GM23338 (cell line): ENCODE measurements around the gene S100Z. TPM values are rescaled to one million over a fixed set of nuclear protein-coding genes. Genes with fewer than 3 reads are reported as not detected.
"Not testable (repeated sequence)": the region's sequence is repeated elsewhere in the genome, so short reads cannot be mapped to it uniquely, and the experiment has no call there.

Experiments
- ATAC-seq: fragments of 200-7000 bp; cut with Tn5 transposase; 3 replicates; pipeline ENCODE4 v1.9.1; 2020
- DNase-seq: peaks from one replicate; pipeline ENCODE4 v3.0.0-alpha.2; 2015; ENCODE audit warnings: low spot score
- H2AFZ ChIP-seq: fragments of 200-600 bp; sonication (generic); 2 replicates; pipeline ENCODE4 v1.8.0; 2016; ENCODE audit warnings: antibody characterized with exemption, mild to moderate bottlenecking, moderate library complexity
- H3F3A ChIP-seq: fragments of 200-600 bp; sonication (generic); replicated peaks from 2 replicates; pipeline ENCODE4 v1.8.0; 2017; ENCODE audit warnings: antibody characterized with exemption, mixed run types, low read depth
- H3K27ac ChIP-seq: fragments of 200-600 bp; sonication (generic); 2 replicates; pipeline ENCODE4 v1.6.1; 2016; ENCODE audit warnings: low read depth
- H3K27me3 ChIP-seq: fragments of 200-600 bp; sonication (generic); 2 replicates; pipeline ENCODE4 v1.8.0; 2016; ENCODE audit warnings: mild to moderate bottlenecking, mixed run types, moderate library complexity; ENCODE audit not compliant: insufficient read depth
- H3K36me3 ChIP-seq: fragments of 200-600 bp; sonication (generic); 2 replicates; pipeline ENCODE4 v1.8.0; 2016; ENCODE audit warnings: mild to moderate bottlenecking; ENCODE audit not compliant: insufficient read depth
- H3K4me1 ChIP-seq: fragments of 200-600 bp; sonication (generic); 2 replicates; pipeline ENCODE4 v1.8.0; 2016; ENCODE audit warnings: mild to moderate bottlenecking, moderate library complexity; ENCODE audit not compliant: insufficient read depth
- H3K4me2 ChIP-seq: fragments of 200-600 bp; sonication (generic); 2 replicates; pipeline ENCODE4 v1.7.1; 2017; ENCODE audit warnings: mixed run types
- H3K4me3 ChIP-seq: fragments of 200-600 bp; sonication (generic); 2 replicates; pipeline ENCODE4 v1.6.1; 2016; ENCODE audit warnings: mixed run types
- H3K79me2 ChIP-seq: fragments of 200-600 bp; sonication (generic); replicated peaks from 2 replicates; pipeline ENCODE4 v1.8.0; 2017; ENCODE audit warnings: mild to moderate bottlenecking; ENCODE audit not compliant: insufficient read depth
- H3K9me2 ChIP-seq: fragments of 200-600 bp; sonication (generic); 2 replicates; pipeline ENCODE4 v1.8.0; 2017; ENCODE audit not compliant: insufficient read depth
- H4K20me1 ChIP-seq: fragments of 200-600 bp; sonication (generic); replicated peaks from 2 replicates; pipeline ENCODE4 v1.8.0; 2017; ENCODE audit warnings: mild to moderate bottlenecking; ENCODE audit not compliant: insufficient read depth
- H3K27ac Mint-ChIP-seq: 2 replicates; pipeline ENCODE4 v1.8.0; 2020; ENCODE audit warnings: inconsistent platforms, mild to moderate bottlenecking, moderate library complexity, mixed read lengths
- H3K27me3 Mint-ChIP-seq: 3 replicates; pipeline ENCODE4 v1.8.0; 2022; ENCODE audit warnings: low read depth, mild to moderate bottlenecking, moderate library complexity, mixed read lengths, inconsistent platforms; ENCODE audit not compliant: insufficient read depth, poor library complexity
- H3K36me3 Mint-ChIP-seq: 3 replicates; pipeline ENCODE4 v1.8.0; 2021; ENCODE audit warnings: low read depth, mild to moderate bottlenecking, inconsistent platforms, moderate library complexity, mixed read lengths
- H3K4me1 Mint-ChIP-seq: 3 replicates; pipeline ENCODE4 v1.8.0; 2020; ENCODE audit warnings: mild to moderate bottlenecking, inconsistent platforms, mixed read lengths
- H3K4me3 Mint-ChIP-seq: 3 replicates; pipeline ENCODE4 v1.8.0; 2021; ENCODE audit warnings: moderate library complexity, mild to moderate bottlenecking, inconsistent platforms, mixed read lengths
- H3K9me3 Mint-ChIP-seq: 3 replicates; pipeline ENCODE4 v1.8.0; 2020; ENCODE audit warnings: moderate library complexity, mild to moderate bottlenecking, inconsistent platforms, mixed read lengths
- CREB1 ChIP-seq: fragments of 250-450 bp; sonication (Bioruptor Pico); IDR thresholded peaks from 2 replicates; pipeline ENCODE4 v1.5.0; 2020; ENCODE audit warnings: low read depth, mild to moderate bottlenecking, moderate library complexity
- CTCF ChIP-seq, 2 experiments: fragments of 200-600 bp in 1 of 2; sonication (generic) in 1 of 2; conservative IDR thresholded peaks; 2 replicates each; pipeline versions ENCODE4 v1.5.1 to v1.6.1; 2016 to 2017; ENCODE audit warnings: antibody characterized with exemption in 2 of 2, low read depth in 2 of 2, mild to moderate bottlenecking in 2 of 2, moderate library complexity in 1 of 2
- EZH2 ChIP-seq: fragments of 200-600 bp; sonication (generic); IDR thresholded peaks from one replicate; pipeline ENCODE4 v1.8.0; 2017; ENCODE audit warnings: antibody characterized with exemption, mild to moderate bottlenecking, low read depth; ENCODE audit not compliant: unreplicated experiment
- EZH2phosphoT487 ChIP-seq: fragments of 200-600 bp; sonication (generic); IDR thresholded peaks from one replicate; pipeline ENCODE4 v1.8.1; 2018; ENCODE audit warnings: antibody characterized with exemption; ENCODE audit not compliant: unreplicated experiment
- JUNB ChIP-seq: IDR thresholded peaks from one replicate; pipeline ENCODE4 v1.6.1; 2016; ENCODE audit warnings: antibody characterized with exemption; ENCODE audit not compliant: unreplicated experiment
- NANOG ChIP-seq: IDR thresholded peaks from 2 replicates; pipeline ENCODE4 v1.6.1; 2016; ENCODE audit warnings: antibody characterized with exemption, borderline replicate concordance
- POLR2AphosphoS5 ChIP-seq: IDR thresholded peaks from 2 replicates; pipeline ENCODE4 v1.6.1; 2016; ENCODE audit warnings: antibody characterized with exemption, low read depth
- REST ChIP-seq: IDR thresholded peaks from one replicate; pipeline ENCODE4 v1.6.1; 2018; ENCODE audit warnings: antibody characterized with exemption; ENCODE audit not compliant: unreplicated experiment
- STAT1 ChIP-seq: IDR thresholded peaks from one replicate; pipeline ENCODE4 v1.6.1; 2016; ENCODE audit warnings: antibody characterized with exemption; ENCODE audit not compliant: unreplicated experiment
- ZNF114 ChIP-seq: fragments of 250-450 bp; sonication (Bioruptor Pico); IDR thresholded peaks from 2 replicates; pipeline ENCODE4 v1.5.0; 2020; ENCODE audit warnings: mild to moderate bottlenecking, moderate library complexity
- ZNF331 ChIP-seq: fragments of 250-450 bp; sonication (Bioruptor Pico); IDR thresholded peaks from 2 replicates; pipeline ENCODE4 v1.5.0; 2020; ENCODE audit warnings: low read depth, mild to moderate bottlenecking, moderate library complexity
- polyA plus RNA-seq: library from polyadenylated mRNA; unstranded; fragments of >200 nt; fragmentation: Nextera tagmentation; extraction: Ambion mirVana; gene quantifications from 2 replicates; pipeline ENCODE4 v1.2.1, GENCODE V29; 2016
- total RNA-seq: library from RNA; depleted of rRNA; stranded (reverse); fragments of >200 nt; shearing (Covaris generic); gene quantifications from 2 replicates; pipeline ENCODE4 v1.2.3, GENCODE V29; 2014
- TF ChIP-seq, protein P1 (sequence below): IDR thresholded peaks from 2 replicates; pipeline ENCODE4 v1.6.1; 2016; ENCODE audit warnings: antibody characterized with exemption

S100Z gene
- total and polyA plus RNA-seq, 2 experiments from 2014 or later = not detected

DNA sequence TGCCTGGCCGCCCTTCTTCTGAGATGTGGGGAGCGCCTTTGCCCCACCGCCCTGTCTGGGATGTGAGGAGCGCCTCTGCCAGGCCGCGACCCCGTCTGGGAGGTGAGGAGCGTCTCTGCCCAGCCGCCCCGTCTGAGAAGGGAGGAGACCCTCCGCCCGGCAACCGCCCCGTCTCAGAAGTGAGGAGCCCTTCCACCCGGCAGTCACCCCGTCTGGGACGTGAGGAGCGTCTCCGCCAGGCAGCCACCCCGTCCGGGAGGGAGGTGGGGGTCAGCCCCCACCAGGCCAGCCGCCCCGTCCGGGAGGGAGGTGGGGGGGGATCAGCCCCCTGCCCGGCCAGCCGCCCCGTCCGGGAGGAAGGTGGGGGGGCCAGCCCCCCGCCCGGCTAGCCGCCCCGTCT lies 37.6 kb upstream of the S100Z start:
- not testable (repeated sequence) for H3K4me3 Mint-ChIP-seq

GRCh38 chr5:76813982-76814562 lies 35.7 kb upstream of the S100Z start:
- Histone ChIP-seq H2AFZ (no peak overlapping the region), H4K20me1 (no peaks in the 10 kb centered on the region), H3K36me3 (no peaks in the 10 kb centered on the region), H3K4me1 (peaks cover 10% of the 10 kb centered on the region), H3K9me2 (no peaks in the 10 kb centered on the region), H3F3A (peaks cover under 1% of the 10 kb centered on the region), H3K27ac (no peak overlapping the region), H3K27me3 (peaks cover 15% of the 10 kb centered on the region), H3K79me2 (no peaks in the 10 kb centered on the region), H3K4me3 (no peak overlapping the region), H3K4me2 (no peak overlapping the region)
- peaks cover 24% of the 10 kb centered on the region for H3K36me3 Mint-ChIP-seq
- peaks cover 10% of the 10 kb centered on the region for H3K27me3 Mint-ChIP-seq
- peaks cover 11% of the 10 kb centered on the region for H3K4me1 Mint-ChIP-seq
- no peak for ATAC-seq
- no peak for DNase-seq
- peaks cover 29% of the 10 kb centered on the region for H3K9me3 Mint-ChIP-seq
- no peak overlapping the region for H3K4me3 Mint-ChIP-seq
- no peak overlapping the region for H3K27ac Mint-ChIP-seq
- TF ChIP-seq CREB1 (CRISPR knock-in tag) (no peak), STAT1 (no peak), JUNB (no peak), CTCF (conservative IDR thresholded peaks at IDR 0.05; ENCODE audit: low read depth in 2 of 2) (no peak), ZNF114 (CRISPR knock-in tag) (no peak), REST (no peak), EZH2phosphoT487 (no peak), NANOG (no peak), POLR2AphosphoS5 (no peak), EZH2 (no peak), ZNF331 (CRISPR knock-in tag) (no peak)
- TF ChIP-seq, protein P1, sequence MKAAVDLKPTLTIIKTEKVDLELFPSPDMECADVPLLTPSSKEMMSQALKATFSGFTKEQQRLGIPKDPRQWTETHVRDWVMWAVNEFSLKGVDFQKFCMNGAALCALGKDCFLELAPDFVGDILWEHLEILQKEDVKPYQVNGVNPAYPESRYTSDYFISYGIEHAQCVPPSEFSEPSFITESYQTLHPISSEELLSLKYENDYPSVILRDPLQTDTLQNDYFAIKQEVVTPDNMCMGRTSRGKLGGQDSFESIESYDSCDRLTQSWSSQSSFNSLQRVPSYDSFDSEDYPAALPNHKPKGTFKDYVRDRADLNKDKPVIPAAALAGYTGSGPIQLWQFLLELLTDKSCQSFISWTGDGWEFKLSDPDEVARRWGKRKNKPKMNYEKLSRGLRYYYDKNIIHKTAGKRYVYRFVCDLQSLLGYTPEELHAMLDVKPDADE = no peak

More for the DNA sequence above, 37.6 kb upstream of the S100Z start:
- Mint-ChIP-seq H3K9me3 (peaks cover 29% of the 10 kb centered on the region), H3K4me1 (peaks cover 20% of the 10 kb centered on the region), H3K27me3 (peaks cover 13% of the 10 kb centered on the region), H3K36me3 (peaks cover 24% of the 10 kb centered on the region)
- H3K4me3 ChIP-seq, H3K9me2 ChIP-seq, H3F3A ChIP-seq, ATAC-seq, DNase-seq, H3K4me2 ChIP-seq, H3K79me2 ChIP-seq, H3K27ac ChIP-seq, H3K27ac Mint-ChIP-seq, H4K20me1 ChIP-seq, H2AFZ ChIP-seq, H3K36me3 ChIP-seq, H3K27me3 ChIP-seq: not testable (repeated sequence)
- H3K4me1 ChIP-seq = peaks cover 15% of the 10 kb centered on the region
